HG03442 (cell line): ENCODE data around the gene SNRPD2.

Experiments
- ATAC-seq: cut with Tn5 transposase; IDR thresholded peaks from one replicate; pipeline ENCODE4 v1.9.1; 2021; ENCODE audit warnings: mild to moderate bottlenecking, moderate library complexity; ENCODE audit not compliant: unreplicated experiment

The SNRPD2 gene

GRCh38 chr19:45660636-45661035 is 31.1 kb downstream of the SNRPD2 start:
- ATAC-seq: no peak

GRCh38 chr19:45659096-45659729 is 32.5 kb downstream of the SNRPD2 start:
- no peak for ATAC-seq

- ATAC-seq: no peak
Measured at GRCh38 chr19:45657520-45658167, 34.1 kb downstream of the SNRPD2 start.

- no peak for ATAC-seq
Measured at GRCh38 chr19:45655073-45655472, 36.7 kb downstream of the SNRPD2 start.

- ATAC-seq: no peak
Measured at GRCh38 chr19:45653634-45654033, 38.1 kb downstream of the SNRPD2 start.

- no peak for ATAC-seq
Measured at GRCh38 chr19:45650722-45651121, 41.0 kb downstream of the SNRPD2 start.

- no peak for ATAC-seq
Measured at GRCh38 chr19:45646345-45646698, 45.4 kb downstream of the SNRPD2 start.

GRCh38 chr19:45645631-45646344 is 46.0 kb downstream of the SNRPD2 start:
- no peak for ATAC-seq

GRCh38 chr19:45645068-45645630 is 46.6 kb downstream of the SNRPD2 start:
- ATAC-seq: no peak

GRCh38 chr19:45643927-45644771 is 47.6 kb downstream of the SNRPD2 start:
- ATAC-seq: no peak

- no peak for ATAC-seq
Measured at GRCh38 chr19:45643024-45643926, 48.5 kb downstream of the SNRPD2 start.

- no peak for ATAC-seq
Measured at GRCh38 chr19:45641274-45642105, 50.3 kb downstream of the SNRPD2 start.

- no peak for ATAC-seq
Measured at GRCh38 chr19:45640849-45641273, 50.9 kb downstream of the SNRPD2 start.

- no peak for ATAC-seq
Measured at GRCh38 chr19:45638930-45639729, 52.6 kb downstream of the SNRPD2 start, which contains the start of gene EML2. TSS of gene EML2 (minus strand) at chr19:45639397. CDS start at chr19:45639376, 21 bp downstream.

GRCh38 chr19:45637890-45638667 is 53.7 kb downstream of the SNRPD2 start:
- no peak for ATAC-seq
